ENCODE results near the gene NPAS3. TPM values are rescaled to one million over a fixed set of nuclear protein-coding genes. Genes with fewer than 3 reads are reported as not detected.
A peak's percentile ranks its signal among the peaks of the same experiment; 100 is the strongest.

The NPAS3 gene
- total and polyA plus RNA-seq, 2 of the 13 experiments (the other 11 are each of a cell fraction or from before 2014, with no cell fraction given) = not detected

DNA sequence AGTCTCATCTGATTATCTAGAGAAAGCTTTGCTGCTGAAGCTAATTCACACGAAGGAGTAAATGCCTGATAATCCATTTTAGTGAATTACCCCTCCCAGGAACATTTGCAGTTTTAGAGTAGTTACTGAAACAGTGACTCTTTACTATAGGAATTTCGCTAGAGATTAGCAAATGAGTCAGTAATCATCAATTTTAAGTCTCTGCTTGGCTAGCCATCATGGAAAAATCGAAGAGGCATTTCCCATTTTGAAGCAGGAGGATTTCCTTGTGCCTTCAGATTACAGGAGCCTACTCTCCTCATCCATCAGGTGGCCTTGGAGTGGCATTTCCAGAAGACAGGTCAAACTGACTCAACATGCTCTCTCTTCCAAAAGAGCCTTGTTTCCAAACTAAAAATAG, 857.7 kb downstream of the NPAS3 start (continued):
- TF ChIP-seq NKX3-1 (CRISPR knock-in tag; IDR thresholded peaks at IDR 0.05) (no peak), ZNF549 (CRISPR knock-in tag; IDR thresholded peaks at IDR 0.05) (no peak), ZNF780A (CRISPR knock-in tag; IDR thresholded peaks at IDR 0.05) (no peak)

DNA sequence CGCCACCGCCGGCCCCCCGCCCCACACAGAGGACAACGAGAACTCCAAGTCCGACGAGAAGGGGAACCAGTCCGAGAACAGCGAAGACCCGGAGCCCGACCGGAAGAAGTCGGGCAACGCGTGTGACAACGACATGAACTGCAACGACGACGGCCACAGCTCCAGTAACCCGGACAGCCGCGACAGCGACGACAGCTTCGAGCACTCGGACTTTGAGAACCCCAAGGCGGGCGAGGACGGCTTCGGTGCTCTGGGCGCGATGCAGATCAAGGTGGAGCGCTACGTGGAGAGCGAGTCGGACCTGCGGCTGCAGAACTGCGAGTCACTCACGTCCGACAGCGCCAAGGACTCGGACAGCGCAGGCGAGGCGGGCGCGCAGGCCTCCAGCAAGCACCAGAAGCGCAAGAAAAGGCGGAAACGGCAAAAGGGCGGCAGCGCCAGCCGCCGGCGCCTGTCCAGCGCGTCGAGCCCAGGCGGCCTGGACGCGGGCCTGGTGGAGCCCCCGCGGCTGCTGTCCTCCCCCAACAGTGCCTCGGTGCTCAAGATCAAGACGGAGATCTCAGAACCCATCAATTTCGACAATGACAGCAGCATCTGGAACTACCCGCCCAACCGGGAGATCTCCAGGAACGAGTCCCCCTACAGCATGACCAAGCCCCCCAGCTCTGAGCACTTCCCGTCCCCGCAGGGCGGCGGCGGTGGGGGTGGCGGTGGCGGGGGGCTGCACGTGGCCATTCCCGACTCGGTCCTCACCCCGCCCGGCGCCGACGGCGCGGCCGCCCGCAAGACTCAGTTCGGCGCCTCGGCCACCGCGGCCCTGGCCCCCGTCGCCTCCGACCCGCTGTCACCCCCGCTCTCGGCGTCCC, 861.3 kb downstream of the NPAS3 start:
- Histone ChIP-seq H3K9ac (ENCODE audit: insufficient read depth, low read depth, low read length) (no peak overlapping the region), H2AFZ (ENCODE audit: low read length) (no peak overlapping the region), H3K4me1 (ENCODE audit: insufficient read depth, low read length) (no peaks in the 10 kb centered on the region), H3K9me3 (ENCODE audit: low read length) (no peaks in the 10 kb centered on the region), H4K20me1 (ENCODE audit: insufficient read depth, low read length) (no peaks in the 10 kb centered on the region), H3K36me3 (replicated peaks in 1 of 2; ENCODE audit: control insufficient read depth in 1 of 2, insufficient read depth in 2 of 2, low read length in 2 of 2) (no peaks in the 10 kb centered on the region), H3K4me2 (ENCODE audit: low read depth, low read length) (no peak overlapping the region), H3K4me3 (replicated peaks in 1 of 3; ENCODE audit: insufficient read depth in 1 of 3, low read depth in 2 of 3, low read length in 3 of 3) (no peak overlapping the region), H3K27me3 (ENCODE audit: control insufficient read depth in 1 of 2, insufficient read depth in 2 of 2, low read length in 2 of 2) (no peaks in the 10 kb centered on the region), H3K27ac (ENCODE audit: extremely low read length, insufficient read depth, low read length) (no peak overlapping the region), H3K79me2 (ENCODE audit: insufficient read depth, low read length) (no peaks in the 10 kb centered on the region)
- ATAC-seq (peak; percentile 13; the same call in 1 of the 3 replicates), FAIRE-seq (no peak), DNase-seq (ENCODE audit: low spot score) (no peak)
- TF ChIP-seq SNAI1 (CRISPR knock-in tag; IDR thresholded peaks at IDR 0.05; ENCODE audit: borderline replicate concordance) (no peak), NR0B2 (CRISPR knock-in tag; IDR thresholded peaks at IDR 0.05) (no peak), DNMT1 (CRISPR knock-in tag; IDR thresholded peaks at IDR 0.05) (peak; percentile 83), HNRNPLL (IDR thresholded peaks at IDR 0.05; ENCODE audit: low read depth, low read length, poor library complexity, severe bottlenecking) (peak; percentile 17), ZNF768 (CRISPR knock-in tag; IDR thresholded peaks at IDR 0.05) (peak; percentile 20; the same call in 1 of the 2 replicates)
- 82% methylated on average over 100 of the region's 100 CpGs for WGBS (ENCODE audit: low lambda C conversion rate)
- POLR2A ChIA-PET = no interaction called here
- intact Hi-C loops (cut with micrococcal nuclease; ENCODE audit: unreplicated experiment) = no loop called here
- in situ Hi-C loops (cut with HindIII; ENCODE audit: extremely low pct_ligation_motif_present, low pct_unique_long_range_greater_than_20kb) = no loop called here
- CTCF ChIA-PET (ENCODE audit: low intra/inter-chr PET ratio, low total read pairs) = no interaction called here
- no TSS peak for BruUV-seq (replicated peaks)

Data from HepG2 (cell line).